Endothelial cell of umbilical vein (primary cell): ENCODE data around the gene SEC11A. TPM values are rescaled to one million over a fixed set of nuclear protein-coding genes. Genes with fewer than 3 reads are reported as not detected.

Experiments
- BruUV-seq: library from RNA; stranded (reverse); fragments of 400-500 nt; replicated peaks from 2 replicates; lab custom pipeline; 2021; lab: Mats Ljungman, UMichigan
- CTCF ChIA-PET: fragments of 300-600, 350-600 bp; sonication (Branson Sonifier 250); formaldehyde crosslinking; loops from one replicate; lab custom pipeline; 2021; ENCODE audit warnings: antibody characterized with exemption, inconsistent platforms; lab: Charles Lee
- POLR2A ChIA-PET: fragments of 300-600, 350-600 bp; sonication (Branson Sonifier 250); formaldehyde crosslinking; loops from one replicate; lab custom pipeline; 2021; ENCODE audit warnings: antibody characterized with exemption, inconsistent platforms; lab: Charles Lee
- DNase-seq: peaks from one replicate; pipeline ENCODE4 v3.0.0-alpha.2; 2011; ENCODE audit warnings: low read depth, low spot score
- FAIRE-seq: peaks from 2 replicates; lab custom pipeline; 2011; peaks lifted over from hg19 to GRCh38; lab: Jason Lieb, UNC
- H2AFZ ChIP-seq: 2 replicates; pipeline ENCODE4 v1.6.0; 2012; ENCODE audit warnings: low read depth, low read length, control low read depth, inconsistent platforms
- H3K27ac ChIP-seq: 2 replicates; pipeline ENCODE4 v1.5.1; 2011; ENCODE audit warnings: low read depth, mild to moderate bottlenecking, control low read depth, low read length, moderate library complexity; ENCODE audit not compliant: insufficient read depth
- H3K27me3 ChIP-seq, 2 experiments: 2 replicates each; pipeline versions ENCODE4 v1.6.0 to v1.6.1; 2011; ENCODE audit warnings: low read length in 2 of 2, mixed read lengths in 1 of 2; ENCODE audit not compliant: control insufficient read depth in 2 of 2, insufficient read depth in 2 of 2
- H3K36me3 ChIP-seq, 2 experiments: 2 replicates in 1 of 2; 3 replicates in 1 of 2; pipeline ENCODE4 v1.5.1; 2011; ENCODE audit warnings: low read length in 2 of 2, mild to moderate bottlenecking in 1 of 2, moderate library complexity in 1 of 2; ENCODE audit not compliant: control insufficient read depth in 2 of 2, insufficient read depth in 2 of 2; ENCODE audit errors: extremely low read depth in 1 of 2
- H3K4me1 ChIP-seq: 3 replicates; pipeline ENCODE4 v1.5.1; 2011; ENCODE audit warnings: mild to moderate bottlenecking, low read length; ENCODE audit not compliant: control insufficient read depth, insufficient read depth; ENCODE audit errors: extremely low read depth
- H3K4me2 ChIP-seq: 2 replicates; pipeline ENCODE4 v1.6.1; 2011; ENCODE audit warnings: low read length, control low read depth, mixed read lengths; ENCODE audit not compliant: insufficient read depth
- H3K4me3 ChIP-seq, 3 experiments: fragments of 200-600 bp in 1 of 3; sonication (generic), shearing (Covaris generic) in 1 of 3; replicated peaks in 1 of 3; 2 replicates each; pipeline ENCODE4 v1.5.1; 2011 to 2016; ENCODE audit warnings: control low read depth in 3 of 3, low read length in 3 of 3, mild to moderate bottlenecking in 2 of 3, inconsistent platforms in 1 of 3, low read depth in 1 of 3, moderate library complexity in 1 of 3; ENCODE audit not compliant: insufficient read depth in 1 of 3
- H3K79me2 ChIP-seq: 2 replicates; pipeline ENCODE4 v1.6.0; 2012; ENCODE audit warnings: low read length, inconsistent platforms; ENCODE audit not compliant: control insufficient read depth, insufficient read depth
- H3K9ac ChIP-seq: replicated peaks from 2 replicates; pipeline ENCODE3; 2011; ENCODE audit warnings: low read length, control low read depth; ENCODE audit not compliant: insufficient read depth; ENCODE audit errors: extremely low read depth
- H3K9me1 ChIP-seq: replicated peaks from 3 replicates; pipeline ENCODE4 v1.6.0; 2011; ENCODE audit warnings: mild to moderate bottlenecking, low read length; ENCODE audit not compliant: control insufficient read depth, insufficient read depth; ENCODE audit errors: extremely low read depth
- H3K9me3 ChIP-seq: replicated peaks from 2 replicates; pipeline ENCODE4 v1.5.1; 2012; ENCODE audit warnings: low read length, inconsistent platforms; ENCODE audit not compliant: control insufficient read depth, insufficient read depth
- H4K20me1 ChIP-seq: replicated peaks from 2 replicates; pipeline ENCODE3; 2011; ENCODE audit warnings: mild to moderate bottlenecking, low read length; ENCODE audit not compliant: control insufficient read depth, insufficient read depth; ENCODE audit errors: extremely low read depth
- FOS ChIP-seq: IDR thresholded peaks from 2 replicates; pipeline ENCODE4 v1.6.1; 2011; ENCODE audit warnings: mild to moderate bottlenecking, low read length, moderate library complexity, borderline replicate concordance; ENCODE audit not compliant: insufficient read depth
- GATA2 ChIP-seq: IDR thresholded peaks from 2 replicates; pipeline ENCODE4 v1.7.0; 2011; ENCODE audit warnings: low read depth, mild to moderate bottlenecking, moderate library complexity, mixed read lengths, low read length; ENCODE audit not compliant: insufficient read length, insufficient read depth
- JUN ChIP-seq: IDR thresholded peaks from 2 replicates; pipeline ENCODE4 v1.6.1; 2011; ENCODE audit warnings: borderline replicate concordance, low read depth; ENCODE audit not compliant: insufficient read length, insufficient read depth
- MAX ChIP-seq: IDR thresholded peaks from 2 replicates; pipeline ENCODE4 v1.6.1; 2011; ENCODE audit not compliant: insufficient read depth, insufficient read length
- MYC ChIP-seq: IDR thresholded peaks from one replicate; pipeline ENCODE4 v1.6.1; 2011; ENCODE audit warnings: mild to moderate bottlenecking, low read depth, low read length
- POLR2A ChIP-seq: IDR thresholded peaks from 2 replicates; pipeline ENCODE4 v1.6.1; 2012; ENCODE audit warnings: low read depth, mild to moderate bottlenecking, control low read depth, low read length
- POLR2AphosphoS5 ChIP-seq: IDR thresholded peaks from 2 replicates; pipeline ENCODE4 v1.6.1; 2012; ENCODE audit warnings: low read depth, mild to moderate bottlenecking, control low read depth, low read length, moderate library complexity; ENCODE audit not compliant: insufficient read depth
- dilution Hi-C: fragments of 300-500 bp; cut with MboI; formaldehyde crosslinking; loops from one replicate; pipeline ENCODE4 v1.15.0; 2019; ENCODE audit warnings: low sequenced_read_pairs; ENCODE audit not compliant: extremely low pct_ligation_motif_present
- intact Hi-C: fragments of 100-400 bp; cut with micrococcal nuclease; formaldehyde crosslinking; loops from one replicate; pipeline ENCODE4 v1.10.0; 2022
- polyA plus RNA-seq, 4 experiments: library from polyadenylated mRNA; depleted of rRNA in 3 of 4; stranded (reverse) in 3 of 4; unstranded in 1 of 4; fragments of >200 nt; gene quantifications; 2 replicates each; pipeline versions ENCODE4 v1.2.1 to v1.2.3, GENCODE V29; 2011 to 2012; ENCODE audit warnings: missing spikeins in 1 of 4
- total RNA-seq: library from RNA; stranded (reverse); gene quantifications from 2 replicates; pipeline ENCODE4 v1.2.3, GENCODE V29; 2021
- TF ChIP-seq, protein P1 (sequence below), 2 donors: IDR thresholded peaks; 1 replicate in 1 of 2; 2 replicates in 1 of 2; pipeline ENCODE4 v1.5.1; 2011; ENCODE audit warnings: low read length in 2 of 2, mild to moderate bottlenecking in 2 of 2, moderate library complexity in 2 of 2, control low read depth in 1 of 2, inconsistent platforms in 1 of 2, low read depth in 1 of 2; ENCODE audit not compliant: insufficient read depth in 1 of 2; ENCODE audit errors: extremely low read depth in 1 of 2

The SEC11A gene
- total and polyA plus RNA-seq, 2 donors (not counting 3 experiments of a cell fraction or from before 2014, with no cell fraction given), result 189 to 204 TPM

- no peak overlapping the region for H3K9ac ChIP-seq
- BruUV-seq, result no TSS peak
- FAIRE-seq (no peak), DNase-seq (no peak)
- no peak overlapping the region for H3K4me3 ChIP-seq
- TF ChIP-seq, protein P1, sequence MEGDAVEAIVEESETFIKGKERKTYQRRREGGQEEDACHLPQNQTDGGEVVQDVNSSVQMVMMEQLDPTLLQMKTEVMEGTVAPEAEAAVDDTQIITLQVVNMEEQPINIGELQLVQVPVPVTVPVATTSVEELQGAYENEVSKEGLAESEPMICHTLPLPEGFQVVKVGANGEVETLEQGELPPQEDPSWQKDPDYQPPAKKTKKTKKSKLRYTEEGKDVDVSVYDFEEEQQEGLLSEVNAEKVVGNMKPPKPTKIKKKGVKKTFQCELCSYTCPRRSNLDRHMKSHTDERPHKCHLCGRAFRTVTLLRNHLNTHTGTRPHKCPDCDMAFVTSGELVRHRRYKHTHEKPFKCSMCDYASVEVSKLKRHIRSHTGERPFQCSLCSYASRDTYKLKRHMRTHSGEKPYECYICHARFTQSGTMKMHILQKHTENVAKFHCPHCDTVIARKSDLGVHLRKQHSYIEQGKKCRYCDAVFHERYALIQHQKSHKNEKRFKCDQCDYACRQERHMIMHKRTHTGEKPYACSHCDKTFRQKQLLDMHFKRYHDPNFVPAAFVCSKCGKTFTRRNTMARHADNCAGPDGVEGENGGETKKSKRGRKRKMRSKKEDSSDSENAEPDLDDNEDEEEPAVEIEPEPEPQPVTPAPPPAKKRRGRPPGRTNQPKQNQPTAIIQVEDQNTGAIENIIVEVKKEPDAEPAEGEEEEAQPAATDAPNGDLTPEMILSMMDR (IDR thresholded peaks at IDR 0.05; ENCODE audit: extremely low read depth in 1 of 2, insufficient read depth in 1 of 2, low read depth in 1 of 2, low read length in 2 of 2), result no peak
- TF ChIP-seq JUN, result no peak
- no peak for TF ChIP-seq MYC
- no peak for TF ChIP-seq FOS
- TF ChIP-seq GATA2, result no peak
- TF ChIP-seq POLR2AphosphoS5, result no peak
- TF ChIP-seq MAX, result no peak
- TF ChIP-seq POLR2A, result no peak
- H3K9me3 ChIP-seq, result peaks cover 20% of the 10 kb centered on the region
- H3K9me1 ChIP-seq, result no peaks in the 10 kb centered on the region
- dilution Hi-C loops, result no loop called here
- intact Hi-C loops, result no loop called here
- peaks cover 6 to 24% of the 10 kb centered on the region in 2 experiments for H3K36me3 ChIP-seq
- no peaks in the 10 kb centered on the region for H3K4me1 ChIP-seq
- H3K27me3 ChIP-seq, result no peaks in the 10 kb centered on the region
- no peaks in the 10 kb centered on the region for H3K79me2 ChIP-seq
- no peak overlapping the region for H2AFZ ChIP-seq
- no peaks in the 10 kb centered on the region for H4K20me1 ChIP-seq
- no peak overlapping the region for H3K4me2 ChIP-seq
- ChIA-PET POLR2A (no interaction called here), CTCF (interaction anchor here (1.0 kb wide), 1 partner anchor 25 kb away, joined by 4 read pairs; no protein-coding TSS in a partner anchor)
- H3K27ac ChIP-seq, result no peak overlapping the region
These were observed 91.6 kb downstream of the SEC11A start for GRCh38 chr15:84624359-84624758.
